ENCODE results near the gene VTN. TPM values are rescaled to one million over a fixed set of nuclear protein-coding genes. Genes with fewer than 3 reads are reported as not detected.

The VTN gene
- total RNA-seq (2022; extraction: Qiagen RNA extraction; ENCODE audit: low read depth) = 16.2 to 21.8 TPM (median 18.5 TPM) in 5 replicates

GRCh38 chr17:28370035-28370743 is at the start of gene VTN:
Gene VTN, minus strand, starts transcription at chr17:28370307. Its CDS starts 104 bp downstream, at chr17:28370203.

GRCh38 chr17:28405632-28406472 is 35.7 kb upstream of the VTN start, which contains the start of gene SLC46A1:
Gene SLC46A1, minus strand, starts transcription at chr17:28406212. Its CDS starts 98 bp downstream, at chr17:28406114.

GRCh38 chr17:28371245-28372202 is 1.4 kb upstream of the VTN start, which contains the start of gene SARM1:
Gene SARM1, plus strand, starts transcription at chr17:28371694. Its CDS starts 339 bp downstream, at chr17:28372033.

GRCh38 chr17:28364665-28365363 is 5.3 kb downstream of the VTN start, which contains the start of gene SEBOX:
Gene SEBOX, minus strand, starts transcription at chr17:28365199. Its CDS starts 48 bp downstream, at chr17:28365151.

GRCh38 chr17:28357061-28357900 is 12.8 kb downstream of the VTN start, which contains the start of gene POLDIP2:
Gene POLDIP2, minus strand, starts transcription at chr17:28357527. Its CDS starts 79 bp downstream, at chr17:28357448.

GRCh38 chr17:28335201-28335958 is 34.7 kb downstream of the VTN start, which contains the start of the genes IFT20 and TNFAIP1:
Gene IFT20, minus strand, starts transcription at chr17:28335472. Its CDS starts 3,487 bp downstream, at chr17:28331985.
Gene TNFAIP1, plus strand, starts transcription at chr17:28335761. Its CDS starts 3,761 bp downstream, at chr17:28339522.

GRCh38 chr17:28318759-28319597 is 51.1 kb downstream of the VTN start, which contains the start of gene TMEM97:
Gene TMEM97, plus strand, starts transcription at chr17:28319200. Its CDS starts 40 bp downstream, at chr17:28319240.

Other genes starting within 250 kb of the VTN start
- gene TMEM97, start 51.1 kb downstream of the VTN start, total RNA-seq (2022; extraction: Qiagen RNA extraction; ENCODE audit: low read depth) = 44.8 to 66.3 TPM (median 48.3 TPM) in 5 replicates
- gene IFT20, start 34.8 kb downstream of the VTN start, total RNA-seq (2022; extraction: Qiagen RNA extraction; ENCODE audit: low read depth) = 50.5 to 59.6 TPM (median 54.2 TPM) in 5 replicates
- 39.5 to 53.9 TPM (median 49.0 TPM) in 5 replicates for gene TNFAIP1, start 34.5 kb downstream of the VTN start, total RNA-seq (2022; extraction: Qiagen RNA extraction; ENCODE audit: low read depth)
- gene POLDIP2, start 12.8 kb downstream of the VTN start, total RNA-seq (2022; extraction: Qiagen RNA extraction; ENCODE audit: low read depth) = 124 to 172 TPM (median 167 TPM) in 5 replicates
- not detected in 5 replicates for gene SEBOX, start 5.1 kb downstream of the VTN start, total RNA-seq (2022; extraction: Qiagen RNA extraction; ENCODE audit: low read depth)
- gene SARM1, start 1.4 kb upstream of the VTN start, total RNA-seq (2022; extraction: Qiagen RNA extraction; ENCODE audit: low read depth) = 4.8 to 7.8 TPM (median 5.4 TPM) in 5 replicates
- gene SLC46A1, start 35.9 kb upstream of the VTN start, total RNA-seq (2022; extraction: Qiagen RNA extraction; ENCODE audit: low read depth) = 13.8 to 24.9 TPM (median 20.2 TPM) in 5 replicates
- 0.08 to 0.20 TPM (median 0.16 TPM) in 5 replicates for gene SLC13A2, start 103.3 kb upstream of the VTN start, total RNA-seq (2022; extraction: Qiagen RNA extraction; ENCODE audit: low read depth)
- gene FOXN1, start 136.0 kb upstream of the VTN start, total RNA-seq (2022; extraction: Qiagen RNA extraction; ENCODE audit: low read depth) = 0.05 to 0.07 TPM in 2 of 5 replicates, not detected in the others
- gene UNC119, start 182.3 kb upstream of the VTN start, total RNA-seq (2022; extraction: Qiagen RNA extraction; ENCODE audit: low read depth) = 21.0 to 36.1 TPM (median 33.5 TPM) in 5 replicates
- 53.5 to 67.3 TPM (median 60.9 TPM) in 5 replicates for gene PIGS, start 201.2 kb upstream of the VTN start, total RNA-seq (2022; extraction: Qiagen RNA extraction; ENCODE audit: low read depth)
- 2.0 to 3.2 TPM (median 2.1 TPM) in 5 replicates for gene ALDOC, start 206.6 kb upstream of the VTN start, total RNA-seq (2022; extraction: Qiagen RNA extraction; ENCODE audit: low read depth)
- 76.7 to 85.2 TPM (median 79.1 TPM) in 5 replicates for gene SPAG5, start 228.7 kb upstream of the VTN start, total RNA-seq (2022; extraction: Qiagen RNA extraction; ENCODE audit: low read depth)
- gene RSKR, start 243.9 kb upstream of the VTN start, total RNA-seq (2022; extraction: Qiagen RNA extraction; ENCODE audit: low read depth) = 2.9 to 5.4 TPM (median 4.7 TPM) in 5 replicates

Data from A549 treated with ZK216348 at 1 μM for 4 hours (cell line).